ENCODE data around the gene SH3TC2.
"Not testable (repeated sequence)": the region's sequence is repeated elsewhere in the genome, so short reads cannot be mapped to it uniquely, and the experiment has no call there.

Gene SH3TC2

GRCh38 chr5:149063017-149063687, at the start of gene SH3TC2:
Gene SH3TC2, minus strand, starts transcription at chr5:149063062. Its CDS starts 40 bp downstream, at chr5:149063022.
- DNase-seq (ENCODE audit: low read depth): peak; percentile 80

GRCh38 chr5:149110406-149110805, 47.5 kb upstream of the SH3TC2 start:
- DNase-seq (ENCODE audit: low read depth): peak; percentile 34

GRCh38 chr5:149108651-149109280, 45.9 kb upstream of the SH3TC2 start:
- no peak for DNase-seq (ENCODE audit: low read depth)

- DNase-seq (ENCODE audit: low read depth): no peak
Observed at GRCh38 chr5:149100331-149100730, 37.5 kb upstream of the SH3TC2 start.

GRCh38 chr5:149099920-149100319, 37.1 kb upstream of the SH3TC2 start:
- DNase-seq (ENCODE audit: low read depth): no peak

GRCh38 chr5:149094996-149095395, 32.1 kb upstream of the SH3TC2 start:
- no peak for DNase-seq (ENCODE audit: low read depth)

GRCh38 chr5:149093625-149094024, 30.8 kb upstream of the SH3TC2 start:
- DNase-seq (ENCODE audit: low read depth): no peak

GRCh38 chr5:149089796-149090195, 26.9 kb upstream of the SH3TC2 start:
- DNase-seq (ENCODE audit: low read depth): no peak

GRCh38 chr5:149088686-149089085, 25.8 kb upstream of the SH3TC2 start:
- no peak for DNase-seq (ENCODE audit: low read depth)

GRCh38 chr5:149083846-149084245, 21.0 kb upstream of the SH3TC2 start:
- no peak for DNase-seq (ENCODE audit: low read depth)

GRCh38 chr5:149082271-149082670, 19.4 kb upstream of the SH3TC2 start:
- DNase-seq (ENCODE audit: low read depth): no peak

GRCh38 chr5:149080294-149080693, 17.4 kb upstream of the SH3TC2 start:
- DNase-seq (ENCODE audit: low read depth): no peak

- peak; percentile 13 for DNase-seq (ENCODE audit: low read depth)
Observed at GRCh38 chr5:149079883-149080282, 17.0 kb upstream of the SH3TC2 start.

GRCh38 chr5:149074071-149074470, 11.2 kb upstream of the SH3TC2 start:
- not testable (repeated sequence) for DNase-seq (ENCODE audit: low read depth)

- peak; percentile 79 for DNase-seq (ENCODE audit: low read depth)
Observed at GRCh38 chr5:149073213-149073612, 10.4 kb upstream of the SH3TC2 start.

GRCh38 chr5:149072791-149073190, 9.9 kb upstream of the SH3TC2 start:
- DNase-seq (ENCODE audit: low read depth): no peak

GRCh38 chr5:149072376-149072775, 9.5 kb upstream of the SH3TC2 start:
- no peak for DNase-seq (ENCODE audit: low read depth)

- no peak for DNase-seq (ENCODE audit: low read depth)
Observed at GRCh38 chr5:149071756-149072155, 8.9 kb upstream of the SH3TC2 start.

- no peak for DNase-seq (ENCODE audit: low read depth)
Observed at GRCh38 chr5:149071216-149071615, 8.4 kb upstream of the SH3TC2 start.

GRCh38 chr5:149069711-149070110, 6.8 kb upstream of the SH3TC2 start:
- no peak for DNase-seq (ENCODE audit: low read depth)

GRCh38 chr5:149063896-149064478, 1.1 kb upstream of the SH3TC2 start:
- no peak for DNase-seq (ENCODE audit: low read depth)

GRCh38 chr5:149062371-149063016, 368 bp downstream of the SH3TC2 start:
- peak; percentile 98 for DNase-seq (ENCODE audit: low read depth)

- no peak for DNase-seq (ENCODE audit: low read depth)
Observed at GRCh38 chr5:149061341-149061740, 1.5 kb downstream of the SH3TC2 start.
